ENCODE results near the gene GNA14. TPM values are rescaled to one million over a fixed set of nuclear protein-coding genes. Genes with fewer than 3 reads are reported as not detected.

GNA14 gene
- total RNA-seq, 1 experiment from 2014 or later, result 0.37 TPM

- no peak overlapping the region for H2BK120ac ChIP-seq (ENCODE audit: low read depth, low read length, poor library complexity, severe bottlenecking)
- no peak overlapping the region for H2BK5ac ChIP-seq (ENCODE audit: insufficient read length, low read length)
- no peak for DNase-seq
- no peak overlapping the region for H4K91ac ChIP-seq (ENCODE audit: insufficient read length, low read depth, low read length)
- no peak overlapping the region for H3K27ac Mint-ChIP-seq
- H3K27me3 ChIP-seq (ENCODE audit: insufficient read depth, low read length), result no peaks in the 10 kb centered on the region
- WGBS (ENCODE audit: extremely low coverage, insufficient read length, low lambda C conversion rate), result no CpG with 5 or more reads among the region's 3 CpGs
- no peak overlapping the region for H2AK5ac ChIP-seq (ENCODE audit: insufficient read length, low read length)
- H3K14ac ChIP-seq (ENCODE audit: insufficient read depth, low read length), result no peak overlapping the region
- H3K36me3 Mint-ChIP-seq (ENCODE audit: insufficient read depth in 1 of 3, low read depth in 3 of 3), result no peaks in the 10 kb centered on the region
- H3T11ph ChIP-seq (ENCODE audit: low read length), result no peak overlapping the region
- H3K4ac ChIP-seq (ENCODE audit: low read depth, low read length), result no peak overlapping the region
- no peak for TF ChIP-seq CTCF (conservative IDR thresholded peaks at IDR 0.05)
- no peaks in the 10 kb centered on the region for H3K9me3 ChIP-seq (ENCODE audit: control insufficient read depth, low read depth, low read length)
- no peak overlapping the region for H2BK15ac ChIP-seq (ENCODE audit: low read depth, low read length)
- no peaks in the 10 kb centered on the region for H3K23me2 ChIP-seq (ENCODE audit: insufficient read length, low read depth, low read length, poor library complexity, severe bottlenecking)
- no peak overlapping the region for H3K4me2 ChIP-seq (ENCODE audit: insufficient read depth, insufficient read length, low read length)
- H3K4me3 Mint-ChIP-seq, result no peak overlapping the region
- no peak overlapping the region for H4K8ac ChIP-seq (replicated peaks; ENCODE audit: insufficient read length, low read depth, low read length)
- no peak overlapping the region for H4K5ac ChIP-seq (ENCODE audit: insufficient read length, low read depth, low read length)
- no peak overlapping the region for H2BK12ac ChIP-seq (ENCODE audit: insufficient read length, low read depth, low read length)
- peaks cover 31 to 32% of the 10 kb centered on the region in 2 experiments for H3K4me1 Mint-ChIP-seq
- H2AFZ ChIP-seq (ENCODE audit: low read length), result no peak overlapping the region
- H3K4me1 ChIP-seq (ENCODE audit: insufficient read depth, low read length), result no peaks in the 10 kb centered on the region; the same call in 1 of the 2 replicates
- no peaks in the 10 kb centered on the region for H3K79me1 ChIP-seq (ENCODE audit: insufficient read depth, low read depth, low read length, poor library complexity, severe bottlenecking)
- no peak overlapping the region for H3K23ac ChIP-seq (ENCODE audit: insufficient read length, low read depth, low read length)
- H3K9me3 Mint-ChIP-seq, result peaks cover 0 to 2% of the 10 kb centered on the region in 2 experiments; a peak in 1 of 5 replicates
- H3K27ac ChIP-seq (ENCODE audit: insufficient read length, low read depth, low read length), result no peak overlapping the region
- H3K27me3 Mint-ChIP-seq (ENCODE audit: low read depth), result no peaks in the 10 kb centered on the region; the same call in 1 of the 2 replicates
- H4K20me1 ChIP-seq (ENCODE audit: control insufficient read depth, insufficient read depth, insufficient read length), result no peaks in the 10 kb centered on the region
- no peak overlapping the region for H3K18ac ChIP-seq (ENCODE audit: insufficient read length, low read depth, low read length)
- no peaks in the 10 kb centered on the region for H3K79me2 ChIP-seq (ENCODE audit: insufficient read depth, low read length)
- H2BK20ac ChIP-seq (ENCODE audit: low read depth, low read length, poor library complexity, severe bottlenecking), result no peak overlapping the region
- H3K9ac ChIP-seq (ENCODE audit: extremely low read depth, insufficient read length, low read length), result no peak overlapping the region
- H3K56ac ChIP-seq (ENCODE audit: insufficient read length, low read depth, low read length), result no peak overlapping the region
Measured at GRCh38 chr9:77463151-77463550, 185.0 kb downstream of the GNA14 start.
